Measurements from ENCODE around the gene DGKQ.

DNA sequence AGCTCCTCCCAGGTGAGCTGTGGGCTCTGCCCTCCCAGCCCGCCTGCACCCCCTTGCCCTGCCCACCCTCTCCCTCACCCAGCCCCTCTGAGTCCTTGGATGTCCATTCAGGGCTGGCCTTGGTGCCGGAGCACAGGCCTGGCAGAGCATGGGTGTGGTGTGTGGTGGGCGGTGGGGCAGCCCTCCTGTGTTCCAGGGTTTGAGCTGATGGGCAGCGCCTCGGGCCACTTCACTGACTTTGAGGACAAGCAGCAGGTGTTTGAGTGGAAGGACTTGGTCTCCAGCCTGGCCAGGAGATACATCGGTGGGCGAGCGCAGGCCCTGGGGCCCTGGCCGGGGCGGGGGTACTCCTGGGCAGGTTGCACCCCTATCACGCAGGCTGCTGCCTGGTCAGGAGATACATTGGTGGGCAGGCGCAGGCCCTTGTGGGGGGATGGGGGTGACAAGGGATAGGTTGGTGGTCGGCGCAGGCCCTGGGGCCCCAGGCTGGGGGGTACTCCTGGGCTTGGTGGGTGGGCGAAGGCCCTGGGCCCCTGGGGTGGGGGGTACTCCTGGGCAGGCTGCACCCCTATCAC is 27.4 kb upstream of the DGKQ start:
- TF ChIP-seq EP300 (IDR thresholded peaks at IDR 0.05; ENCODE audit: low read depth in 2 of 2, low read length in 2 of 2) (no peak), EP300 (CRISPR knock-in tag; IDR thresholded peaks at IDR 0.05; ENCODE audit: borderline replicate concordance) (no peak), KAT7 (CRISPR knock-in tag; IDR thresholded peaks at IDR 0.05; ENCODE audit: borderline replicate concordance) (no peak), CTCF (CRISPR knock-in tag; IDR thresholded peaks at IDR 0.05) (no peak)
